IMR-90 (cell line): ENCODE measurements around the gene IST1.

Experiments used
- CEBPB ChIP-seq: IDR thresholded peaks from 2 replicates; pipeline ENCODE4 v1.6.1; 2012; ENCODE audit warnings: low read depth, low read length, improper control_type of control experiment
- CTCF ChIP-seq: conservative IDR thresholded peaks from 2 replicates; pipeline ENCODE4 v1.5.1; 2012; ENCODE audit warnings: mild to moderate bottlenecking, low read depth, low read length, improper control_type of control experiment
- POLR2A ChIP-seq: IDR thresholded peaks from 2 replicates; pipeline ENCODE4 v1.6.1; 2012; ENCODE audit warnings: mild to moderate bottlenecking, low read depth, low read length
- RFX5 ChIP-seq: IDR thresholded peaks from 2 replicates; pipeline ENCODE4 v1.8.0; 2012; ENCODE audit warnings: low read depth, mild to moderate bottlenecking, low read length, moderate library complexity

- TF ChIP-seq CTCF (no peak), RFX5 (no peak), POLR2A (no peak), CEBPB (no peak)
Measured at GRCh38 chr16:71863995-71864394, 31.3 kb upstream of the IST1 start.
